Measurements from ENCODE around the gene FAM217A.

FAM217A gene

GRCh38 chr6:4084444-4085331 is 5.8 kb upstream of the FAM217A start:
- no peak for DNase-seq (ENCODE audit: low spot score)

GRCh38 chr6:4074478-4075235 is 4.3 kb downstream of the FAM217A start:
- DNase-seq (ENCODE audit: low spot score): no peak

- no peak for DNase-seq (ENCODE audit: low spot score)
Observed at GRCh38 chr6:4071330-4071729, 7.6 kb downstream of the FAM217A start.

- DNase-seq (ENCODE audit: low spot score): no peak
Observed at GRCh38 chr6:4069199-4069598, 9.7 kb downstream of the FAM217A start.

GRCh38 chr6:4067673-4068072 is 11.3 kb downstream of the FAM217A start:
- no peak for DNase-seq (ENCODE audit: low spot score)

- DNase-seq (ENCODE audit: low spot score): no peak
Observed at GRCh38 chr6:4066029-4066755, 12.7 kb downstream of the FAM217A start.

- peak; percentile 62 for DNase-seq (ENCODE audit: low spot score)
Observed at GRCh38 chr6:4059115-4059777, 19.7 kb downstream of the FAM217A start.

GRCh38 chr6:4057036-4057435 is 21.9 kb downstream of the FAM217A start:
- DNase-seq (ENCODE audit: low spot score): no peak

GRCh38 chr6:4055420-4056041 is 23.4 kb downstream of the FAM217A start:
- peak; percentile 20 for DNase-seq (ENCODE audit: low spot score)

- no peak for DNase-seq (ENCODE audit: low spot score)
Observed at GRCh38 chr6:4049246-4049645, 29.7 kb downstream of the FAM217A start.

GRCh38 chr6:4041480-4041879 is 37.5 kb downstream of the FAM217A start:
- no peak for DNase-seq (ENCODE audit: low spot score)

GRCh38 chr6:4039348-4039747 is 39.6 kb downstream of the FAM217A start:
- DNase-seq (ENCODE audit: low spot score): no peak

- no peak for DNase-seq (ENCODE audit: low spot score)
Observed at GRCh38 chr6:4036581-4036980, 42.4 kb downstream of the FAM217A start.

- no peak for DNase-seq (ENCODE audit: low spot score)
Observed at GRCh38 chr6:4032475-4032874, 46.5 kb downstream of the FAM217A start.

GRCh38 chr6:4031442-4031841 is 47.5 kb downstream of the FAM217A start:
- DNase-seq (ENCODE audit: low spot score): no peak

GRCh38 chr6:4030669-4031068 is 48.3 kb downstream of the FAM217A start:
- DNase-seq (ENCODE audit: low spot score): peak; percentile 35

- no peak for DNase-seq (ENCODE audit: low spot score)
Observed at GRCh38 chr6:4029687-4030086, 49.2 kb downstream of the FAM217A start.

GRCh38 chr6:4028051-4028450 is 50.9 kb downstream of the FAM217A start:
- DNase-seq (ENCODE audit: low spot score): no peak

GRCh38 chr6:4025681-4026080 is 53.3 kb downstream of the FAM217A start:
- DNase-seq (ENCODE audit: low spot score): no peak

GRCh38 chr6:4023240-4023639 is 55.7 kb downstream of the FAM217A start:
- no peak for DNase-seq (ENCODE audit: low spot score)

- DNase-seq (ENCODE audit: low spot score): peak; percentile 25
Observed at GRCh38 chr6:4021854-4022695, 56.9 kb downstream of the FAM217A start.
